H1 (cell line): ENCODE measurements around the gene TCEANC2. TPM values are rescaled to one million over a fixed set of nuclear protein-coding genes. Genes with fewer than 3 reads are reported as not detected.

ENCODE experiments used
- EP300 ChIP-seq, 2 experiments: IDR thresholded peaks; 1 replicate in 1 of 2; 2 replicates in 1 of 2; pipeline ENCODE4 v1.6.1; 2011 to 2012; ENCODE audit warnings: low read depth in 2 of 2, low read length in 2 of 2, mild to moderate bottlenecking in 2 of 2, borderline replicate concordance in 1 of 2, inconsistent platforms in 1 of 2, moderate library complexity in 1 of 2
- FOSL1 ChIP-seq: IDR thresholded peaks from 2 replicates; pipeline ENCODE4 v1.6.1; 2011; ENCODE audit warnings: mild to moderate bottlenecking, low read depth, low read length, moderate library complexity; ENCODE audit not compliant: insufficient read depth
- HDAC6 ChIP-seq: IDR thresholded peaks from one replicate; pipeline ENCODE4 v1.7.1; 2012; ENCODE audit warnings: low read depth, mild to moderate bottlenecking, inconsistent platforms, low read length, moderate library complexity
- RAD21 ChIP-seq, 2 experiments: IDR thresholded peaks in 1 of 2; conservative IDR thresholded peaks in 1 of 2; 2 replicates each; pipeline ENCODE4 v1.6.1; 2011; ENCODE audit warnings: low read depth in 2 of 2, low read length in 2 of 2, improper control_type of control experiment in 1 of 2, inconsistent platforms in 1 of 2, mild to moderate bottlenecking in 1 of 2, moderate library complexity in 1 of 2
- RNF2 ChIP-seq: fragments of 200-900, 300-1000 bp; sonication (generic); IDR thresholded peaks from 2 replicates; pipeline ENCODE4 v1.7.1; 2016; ENCODE audit warnings: borderline replicate concordance, low read depth, mild to moderate bottlenecking, antibody characterized with exemption, low read length; ENCODE audit not compliant: poor library complexity, severe bottlenecking; ENCODE audit errors: missing control alignments
- SIN3A ChIP-seq, 2 experiments: IDR thresholded peaks in 1 of 2; conservative IDR thresholded peaks in 1 of 2; 2 replicates each; pipeline ENCODE4 v1.6.1; 2011 to 2012; ENCODE audit warnings: low read length in 2 of 2, improper control_type of control experiment in 1 of 2, low read depth in 1 of 2, mild to moderate bottlenecking in 1 of 2
- polyA plus RNA-seq, 7 experiments: library from polyadenylated mRNA; depleted of rRNA in 3 of 7; stranded (reverse) in 5 of 7; unstranded in 2 of 7; fragments of >200 nt in 5 of 7; fragments of 200-250 nt in 2 of 7; gene quantifications; 1 replicate in 5 of 7; 2 replicates in 1 of 7; 4 replicates in 1 of 7; pipeline versions ENCODE4 v1.2.1 to v1.2.3, GENCODE V29; 2011 to 2013; ENCODE audit warnings: missing spikeins in 2 of 7, mixed read lengths in 2 of 7
- total RNA-seq: library from RNA; stranded (reverse); fragmentation: NEBNext Ultra II Directional; extraction: Animal tissue kit (Norgen Biotek cat#: 25700); gene quantifications from 2 replicates; pipeline ENCODE4 v1.2.1, GENCODE V29; 2021
- TF ChIP-seq, protein P1 (sequence below), 3 experiments: IDR thresholded peaks; 1 replicate in 2 of 3; 2 replicates in 1 of 3; pipeline versions ENCODE4 v1.5.1 to v1.6.1; 2011; ENCODE audit warnings: low read length in 3 of 3, mild to moderate bottlenecking in 3 of 3, inconsistent platforms in 2 of 3, low read depth in 1 of 3, moderate library complexity in 1 of 3; ENCODE audit not compliant: insufficient read depth in 1 of 3; ENCODE audit errors: control extremely low read depth in 1 of 3

The TCEANC2 gene
- total and polyA plus RNA-seq, 2 of the 8 experiments (the other 6 are each of a cell fraction or from before 2014, with no cell fraction given), result 4.2 to 8.2 TPM

- TF ChIP-seq, protein P1, sequence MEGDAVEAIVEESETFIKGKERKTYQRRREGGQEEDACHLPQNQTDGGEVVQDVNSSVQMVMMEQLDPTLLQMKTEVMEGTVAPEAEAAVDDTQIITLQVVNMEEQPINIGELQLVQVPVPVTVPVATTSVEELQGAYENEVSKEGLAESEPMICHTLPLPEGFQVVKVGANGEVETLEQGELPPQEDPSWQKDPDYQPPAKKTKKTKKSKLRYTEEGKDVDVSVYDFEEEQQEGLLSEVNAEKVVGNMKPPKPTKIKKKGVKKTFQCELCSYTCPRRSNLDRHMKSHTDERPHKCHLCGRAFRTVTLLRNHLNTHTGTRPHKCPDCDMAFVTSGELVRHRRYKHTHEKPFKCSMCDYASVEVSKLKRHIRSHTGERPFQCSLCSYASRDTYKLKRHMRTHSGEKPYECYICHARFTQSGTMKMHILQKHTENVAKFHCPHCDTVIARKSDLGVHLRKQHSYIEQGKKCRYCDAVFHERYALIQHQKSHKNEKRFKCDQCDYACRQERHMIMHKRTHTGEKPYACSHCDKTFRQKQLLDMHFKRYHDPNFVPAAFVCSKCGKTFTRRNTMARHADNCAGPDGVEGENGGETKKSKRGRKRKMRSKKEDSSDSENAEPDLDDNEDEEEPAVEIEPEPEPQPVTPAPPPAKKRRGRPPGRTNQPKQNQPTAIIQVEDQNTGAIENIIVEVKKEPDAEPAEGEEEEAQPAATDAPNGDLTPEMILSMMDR (IDR thresholded peaks at IDR 0.05; ENCODE audit: control extremely low read depth in 1 of 3, insufficient read depth in 1 of 3, low read depth in 1 of 3, low read length in 3 of 3), result no peak
- TF ChIP-seq EP300 (IDR thresholded peaks at IDR 0.05; ENCODE audit: borderline replicate concordance in 1 of 2, low read depth in 2 of 2, low read length in 2 of 2) (no peak), RAD21 (IDR thresholded peaks at IDR 0.05 in 1 of 2, conservative IDR thresholded peaks at IDR 0.05 in 1 of 2; ENCODE audit: low read depth in 2 of 2, low read length in 2 of 2) (no peak), SIN3A (conservative IDR thresholded peaks at IDR 0.05 in 1 of 2, IDR thresholded peaks at IDR 0.05 in 1 of 2; ENCODE audit: low read depth in 1 of 2, low read length in 2 of 2) (no peak), FOSL1 (no peak), HDAC6 (no peak), RNF2 (no peak)
These were observed 5.8 kb upstream of the TCEANC2 start (continued) for GRCh38 chr1:54047384-54048305.
